ENCODE measurements around the gene BMPER. TPM values are rescaled to one million over a fixed set of nuclear protein-coding genes. Genes with fewer than 3 reads are reported as not detected.

Gene BMPER
- total and polyA plus RNA-seq, 3 donors from 2014 or later, result 1.7 to 2.8 (median 2.4) TPM

- H3K4me3 ChIP-seq, result no peak overlapping the region
- WGBS, 2 donors, result 92 to 94% methylated on average over 4 of the region's 4 CpGs
- intact Hi-C loops (cut with DNase I; ENCODE audit: low total_unique reads), result no loop called here
- no peaks in the 10 kb centered on the region for H3K9me3 ChIP-seq
- no peaks in the 10 kb centered on the region for H3K27me3 ChIP-seq
- H3K4me1 ChIP-seq, result no peaks in the 10 kb centered on the region
- H3K27ac ChIP-seq, result no peak overlapping the region
- TF ChIP-seq CTCF (IDR thresholded peaks at IDR 0.05) (no peak), POLR2A (IDR thresholded peaks at IDR 0.05) (no peak)
- no peaks in the 10 kb centered on the region for H3K36me3 ChIP-seq (ENCODE audit: low read depth, missing control alignments)
- no peak for DNase-seq
Observed at GRCh38 chr7:34108165-34108564, 202.8 kb downstream of the BMPER start.

- Histone ChIP-seq H3K4me3 (no peak overlapping the region), H3K4me1 (no peaks in the 10 kb centered on the region), H3K27ac (no peak overlapping the region), H3K27me3 (no peaks in the 10 kb centered on the region), H3K36me3 (ENCODE audit: low read depth, missing control alignments) (no peaks in the 10 kb centered on the region), H3K9me3 (no peaks in the 10 kb centered on the region)
- no peak for DNase-seq
- TF ChIP-seq CTCF (IDR thresholded peaks at IDR 0.05) (no peak), POLR2A (IDR thresholded peaks at IDR 0.05) (no peak)
- intact Hi-C loops (cut with DNase I; ENCODE audit: low total_unique reads), result no loop called here
- 74 to 87% methylated on average over 8 of the region's 8 CpGs for WGBS, 2 donors
Observed at GRCh38 chr7:34109936-34110780, 204.8 kb downstream of the BMPER start.

- no peak overlapping the region for H3K27ac ChIP-seq
- H3K27me3 ChIP-seq, result no peaks in the 10 kb centered on the region
- DNase-seq, result no peak
- no peaks in the 10 kb centered on the region for H3K9me3 ChIP-seq
- no peak overlapping the region for H3K4me3 ChIP-seq
- intact Hi-C loops (cut with DNase I; ENCODE audit: low total_unique reads), result no loop called here
- TF ChIP-seq CTCF (IDR thresholded peaks at IDR 0.05) (no peak), POLR2A (IDR thresholded peaks at IDR 0.05) (no peak)
- 91 to 96% methylated on average over 3 of the region's 3 CpGs for WGBS, 2 donors
- no peaks in the 10 kb centered on the region for H3K4me1 ChIP-seq
- H3K36me3 ChIP-seq (ENCODE audit: low read depth, missing control alignments), result no peaks in the 10 kb centered on the region
Observed at GRCh38 chr7:34111031-34111430, 205.7 kb downstream of the BMPER start.

GRCh38 chr7:34115503-34115902, 210.2 kb downstream of the BMPER start:
- Histone ChIP-seq H3K27me3 (no peaks in the 10 kb centered on the region), H3K9me3 (no peaks in the 10 kb centered on the region), H3K4me1 (no peaks in the 10 kb centered on the region), H3K27ac (no peak overlapping the region), H3K36me3 (ENCODE audit: low read depth, missing control alignments) (no peaks in the 10 kb centered on the region), H3K4me3 (no peak overlapping the region)
- no peak for DNase-seq
- WGBS, 2 donors, result 63 to 95% methylated on average over 1 of the region's 1 CpG
- TF ChIP-seq CTCF (IDR thresholded peaks at IDR 0.05) (no peak), POLR2A (IDR thresholded peaks at IDR 0.05) (no peak)
- intact Hi-C loops (cut with DNase I; ENCODE audit: low total_unique reads), result no loop called here

GRCh38 chr7:34117573-34117972, 212.2 kb downstream of the BMPER start:
- WGBS, 2 donors, result 83 to 95% methylated on average over 3 of the region's 3 CpGs
- H3K9me3 ChIP-seq, result no peaks in the 10 kb centered on the region
- no peaks in the 10 kb centered on the region for H3K4me1 ChIP-seq
- H3K27me3 ChIP-seq, result no peaks in the 10 kb centered on the region
- H3K4me3 ChIP-seq, result no peak overlapping the region
- H3K36me3 ChIP-seq (ENCODE audit: low read depth, missing control alignments), result no peaks in the 10 kb centered on the region
- TF ChIP-seq CTCF (IDR thresholded peaks at IDR 0.05) (no peak), POLR2A (IDR thresholded peaks at IDR 0.05) (no peak)
- intact Hi-C loops (cut with DNase I; ENCODE audit: low total_unique reads), result no loop called here
- H3K27ac ChIP-seq, result no peak overlapping the region
- no peak for DNase-seq

Data from testis (tissue), 3 donors.